Stomach smooth muscle (tissue), 2 donors: ENCODE measurements around the gene ZNF428.
"Not testable (repeated sequence)": the region's sequence is repeated elsewhere in the genome, so short reads cannot be mapped to it uniquely, and the experiment has no call there.

Experiments
- H3K27ac ChIP-seq: one replicate; pipeline ENCODE4 v1.7.0; 2013; ENCODE audit warnings: mild to moderate bottlenecking, low read length, inconsistent platforms
- H3K27me3 ChIP-seq, 2 donors: one replicate each; pipeline ENCODE4 v1.7.0; 2013; ENCODE audit warnings: low read length in 2 of 2; ENCODE audit not compliant: insufficient read depth in 2 of 2, control insufficient read depth in 1 of 2
- H3K36me3 ChIP-seq, 2 donors: one replicate each; pipeline ENCODE4 v1.7.0; 2013; ENCODE audit warnings: low read length in 2 of 2; ENCODE audit not compliant: control insufficient read depth in 2 of 2, insufficient read depth in 2 of 2
- H3K4me1 ChIP-seq: one replicate; pipeline ENCODE4 v1.7.0; 2013; ENCODE audit warnings: low read length; ENCODE audit not compliant: control insufficient read depth, insufficient read depth
- H3K4me3 ChIP-seq, 2 donors: one replicate each; pipeline ENCODE4 v1.7.0; 2013; ENCODE audit warnings: low read length in 2 of 2
- H3K9ac ChIP-seq, 2 donors: one replicate each; pipeline ENCODE4 v1.7.0; 2013; ENCODE audit warnings: low read length in 2 of 2, mild to moderate bottlenecking in 1 of 2
- H3K9me3 ChIP-seq, 2 donors: one replicate each; pipeline ENCODE4 v1.7.0; 2013; ENCODE audit warnings: low read length in 2 of 2; ENCODE audit not compliant: control insufficient read depth in 2 of 2
- donor health status: healthy.
- donor health status: Pancreatic carcinoma.

The ZNF428 gene

DNA sequence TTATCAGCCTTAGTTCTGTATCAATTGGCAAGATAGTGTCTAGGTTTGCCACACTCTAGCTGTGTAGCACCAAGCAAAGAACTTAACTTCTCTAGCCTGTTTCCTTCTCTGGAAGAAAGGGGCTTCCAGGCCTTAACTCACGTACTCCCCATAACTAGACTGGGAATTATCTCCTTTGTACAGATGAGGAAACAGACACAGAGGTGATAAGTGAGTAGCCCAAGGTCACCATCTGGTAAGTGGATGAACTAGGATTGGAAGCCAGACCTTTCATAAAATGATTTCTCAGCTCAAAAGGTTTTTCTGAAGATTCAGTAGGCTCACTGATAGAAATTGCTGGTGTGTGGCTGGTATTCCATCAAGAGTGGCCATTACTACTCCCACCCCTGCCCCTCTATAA is 3.1 kb downstream of the ZNF428 start:
- Histone ChIP-seq H3K4me3 (no peak overlapping the region), H3K27ac (no peak overlapping the region), H3K27me3 (no peaks in the 10 kb centered on the region), H3K9me3 (no peaks in the 10 kb centered on the region), H3K4me1 (peaks cover 17% of the 10 kb centered on the region), H3K36me3 (peaks cover 7 to 19% of the 10 kb centered on the region in 2 donors), H3K9ac (no peak overlapping the region)

DNA sequence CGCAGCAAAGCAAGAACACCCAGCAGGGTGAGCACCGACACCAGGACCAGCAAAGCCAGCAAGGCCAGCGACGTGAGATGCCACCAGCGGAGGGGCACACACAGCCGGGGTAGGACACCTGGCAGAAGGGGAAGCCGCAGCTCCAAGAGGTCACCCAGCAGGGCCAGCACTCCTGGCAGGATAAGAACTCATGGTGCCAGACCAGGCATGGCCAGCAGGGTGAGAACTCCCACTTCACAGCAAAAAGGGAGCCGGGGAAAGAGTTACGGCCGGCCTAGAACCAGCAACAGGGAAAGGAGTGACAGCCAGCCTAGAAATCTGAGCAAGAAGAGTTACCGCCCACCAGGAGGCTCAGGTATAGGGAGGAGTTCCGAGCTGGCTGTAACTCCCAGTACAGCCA is 7.1 kb downstream of the ZNF428 start:
- H3K4me3 ChIP-seq: no peak overlapping the region
- no peaks in the 10 kb centered on the region for H3K9me3 ChIP-seq
- no peaks in the 10 kb centered on the region for H3K4me1 ChIP-seq
- H3K9ac ChIP-seq: no peak overlapping the region
- no peak overlapping the region for H3K27ac ChIP-seq
- H3K36me3 ChIP-seq: peaks cover 13 to 21% of the 10 kb centered on the region in 2 donors
- no peaks in the 10 kb centered on the region for H3K27me3 ChIP-seq

DNA sequence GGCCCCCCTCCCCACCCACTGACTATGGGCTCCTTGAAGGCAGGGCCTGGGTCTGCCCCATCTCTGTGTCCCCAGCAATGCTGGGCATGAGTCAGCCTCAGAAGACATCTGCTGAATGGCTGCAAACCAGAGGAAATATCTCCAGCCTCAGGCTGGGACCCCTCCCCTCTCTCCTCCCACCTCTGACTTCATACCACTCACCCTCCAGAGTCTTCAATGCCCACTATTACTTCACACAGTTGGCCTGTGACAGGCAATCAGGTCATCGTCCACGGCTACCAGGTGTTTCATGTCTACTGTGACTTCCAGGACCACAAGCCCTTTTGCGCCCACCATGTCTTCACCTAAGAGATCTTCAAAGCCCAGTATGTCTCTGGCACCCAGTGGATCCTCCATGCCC is 7.6 kb downstream of the ZNF428 start, which contains the start of gene SRRM5:
Gene SRRM5, plus strand, starts transcription at position 301 of the 400 bp plus-strand sequence. Its CDS starts 34 bp downstream, at position 335.
- H3K36me3 ChIP-seq: peaks cover 19 to 23% of the 10 kb centered on the region in 2 donors

DNA sequence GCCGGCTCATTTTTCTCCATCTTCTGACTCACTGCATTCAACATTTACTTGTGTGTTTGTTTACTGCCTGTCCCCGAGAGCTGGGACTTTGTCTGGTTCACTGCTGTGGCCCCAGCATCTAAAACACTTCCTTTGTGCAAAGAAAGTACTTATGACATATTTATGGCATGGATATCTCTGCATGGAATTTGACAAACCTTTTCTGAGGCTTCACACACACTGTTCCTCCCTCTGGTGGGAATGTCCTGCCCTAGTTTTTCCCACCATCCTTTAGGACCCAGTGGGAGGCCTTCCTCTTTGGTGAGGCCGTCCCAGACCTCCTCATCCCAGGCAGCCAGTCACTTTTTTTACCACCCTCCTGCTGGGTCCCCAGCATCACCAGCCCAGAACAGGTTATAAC is 8.9 kb downstream of the ZNF428 start:
- Histone ChIP-seq H3K9me3 (no peaks in the 10 kb centered on the region), H3K27ac (no peak overlapping the region), H3K4me1 (no peaks in the 10 kb centered on the region), H3K9ac (no peak overlapping the region), H3K27me3 (no peaks in the 10 kb centered on the region), H3K36me3 (peaks cover 22 to 24% of the 10 kb centered on the region in 2 donors), H3K4me3 (no peak overlapping the region)

More for the DNA sequence above, 7.6 kb downstream of the ZNF428 start, which contains the start of gene SRRM5:
- Histone ChIP-seq H3K9me3 (no peaks in the 10 kb centered on the region), H3K4me3 (no peak within 1 kb of the TSS), H3K27ac (no peak within 1 kb of the TSS), H3K9ac (no peak within 1 kb of the TSS), H3K27me3 (no peaks in the 10 kb centered on the region), H3K4me1 (no peaks in the 10 kb centered on the region)

DNA sequence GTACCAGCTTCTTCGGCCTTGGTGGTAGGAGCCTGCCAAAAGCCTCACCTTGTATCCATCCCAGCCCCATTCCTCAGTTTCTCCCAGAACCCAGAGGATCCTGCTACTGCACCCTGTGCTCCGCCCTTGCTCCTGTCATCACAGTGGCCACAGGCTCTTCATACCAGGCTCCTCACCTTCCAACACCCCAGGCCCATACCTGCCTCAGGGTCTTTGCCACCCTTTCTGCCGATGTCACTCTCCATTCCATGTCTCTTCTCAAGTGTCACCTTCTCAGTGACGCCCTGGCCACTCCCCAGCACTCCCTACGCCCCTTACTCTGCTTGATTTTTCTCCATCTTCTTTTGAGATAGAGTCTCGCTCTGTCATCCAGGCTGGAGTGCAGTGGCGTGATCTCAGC is 9.6 kb downstream of the ZNF428 start:
- no peaks in the 10 kb centered on the region for H3K4me1 ChIP-seq
- no peak overlapping the region for H3K27ac ChIP-seq
- H3K9ac ChIP-seq: no peak overlapping the region
- no peaks in the 10 kb centered on the region for H3K9me3 ChIP-seq
- H3K36me3 ChIP-seq: peaks cover 22 to 24% of the 10 kb centered on the region in 2 donors
- no peak overlapping the region for H3K4me3 ChIP-seq
- H3K27me3 ChIP-seq: no peaks in the 10 kb centered on the region

DNA sequence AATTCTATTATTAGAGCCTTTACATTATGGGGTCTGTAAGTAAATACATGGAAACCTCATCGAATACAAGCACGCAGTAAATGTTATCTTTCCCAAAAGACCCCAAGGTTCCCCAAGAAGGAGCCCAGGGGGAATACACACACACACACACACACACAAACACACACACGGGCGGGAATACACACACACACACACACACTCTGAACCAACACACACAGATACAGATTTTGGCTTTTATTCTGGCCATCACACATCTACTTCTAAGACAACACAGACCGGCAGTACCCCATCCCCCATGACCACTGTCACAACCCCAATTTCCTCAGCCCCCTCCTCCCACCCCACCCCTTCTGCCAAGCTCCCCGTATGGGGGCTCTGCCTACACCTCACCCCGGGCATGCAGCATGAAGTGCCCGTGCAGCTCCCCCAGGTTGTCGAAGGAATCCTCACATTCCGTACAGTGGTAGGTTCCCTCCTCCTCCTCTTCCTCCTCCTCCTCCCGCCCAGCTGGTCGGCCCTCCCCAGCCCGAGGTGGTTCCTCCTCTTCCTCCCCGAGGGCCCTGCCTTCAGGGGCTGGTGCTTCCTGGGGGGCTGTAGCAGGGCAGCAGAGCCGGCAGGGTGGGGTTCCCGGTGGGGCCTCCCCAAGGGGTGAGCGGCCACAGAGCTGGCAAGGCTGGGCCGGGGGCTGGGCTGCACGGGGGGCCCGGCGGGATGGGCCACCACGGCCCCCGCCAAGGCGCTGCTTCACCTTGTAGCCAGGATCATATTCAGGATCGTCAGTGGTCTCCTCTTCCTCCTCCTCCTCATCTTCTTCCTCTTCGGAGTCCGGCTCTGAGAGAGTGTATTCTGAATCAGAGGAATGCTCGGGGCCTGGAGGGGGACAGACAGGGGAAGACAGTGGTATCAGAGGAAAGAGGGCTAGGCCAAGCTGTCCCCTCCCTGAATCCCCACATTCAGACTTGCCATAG is 11.9 kb downstream of the ZNF428 start:
- Histone ChIP-seq H3K27me3 (no peaks in the 10 kb centered on the region), H3K27ac (no peak overlapping the region), H3K36me3 (peaks cover 15 to 19% of the 10 kb centered on the region in 2 donors), H3K4me3 (no peak overlapping the region), H3K9me3 (no peaks in the 10 kb centered on the region), H3K9ac (no peak overlapping the region), H3K4me1 (no peaks in the 10 kb centered on the region)

DNA sequence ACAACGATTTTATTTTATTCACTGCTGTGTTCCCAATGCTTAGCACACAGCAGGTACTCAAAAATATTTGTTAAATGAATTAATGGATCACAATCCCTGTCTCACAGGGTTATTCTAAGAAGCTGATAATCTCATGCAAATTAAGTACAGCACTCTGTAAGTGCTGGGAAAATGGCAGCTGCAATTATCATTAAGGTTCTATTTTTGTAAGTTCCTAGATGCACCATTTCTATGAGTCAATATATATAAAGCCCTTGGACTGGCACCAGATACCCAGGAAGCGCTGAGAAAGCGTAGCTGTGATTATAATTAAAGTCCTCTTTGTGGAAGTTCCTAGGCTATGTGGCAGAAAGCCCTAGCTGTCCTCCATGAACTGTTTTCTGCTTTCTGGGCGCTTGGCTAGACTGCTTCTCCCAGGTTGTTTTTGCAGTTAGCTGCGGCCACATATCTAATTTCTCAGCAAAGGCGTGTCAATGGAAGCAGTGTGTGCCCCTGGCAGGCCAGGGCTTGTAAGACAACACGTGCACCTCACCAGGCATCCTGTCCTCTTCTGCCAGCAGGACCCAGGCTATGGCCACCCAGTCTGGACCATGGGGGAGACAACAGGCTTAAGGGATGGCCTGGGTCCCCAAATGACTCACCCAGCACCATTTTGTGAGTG is 12.7 kb downstream of the ZNF428 start:
- Histone ChIP-seq H3K9ac (no peak overlapping the region), H3K27me3 (no peaks in the 10 kb centered on the region), H3K4me3 (no peak overlapping the region), H3K4me1 (no peaks in the 10 kb centered on the region), H3K36me3 (peaks cover 12 to 15% of the 10 kb centered on the region in 2 donors), H3K9me3 (no peaks in the 10 kb centered on the region), H3K27ac (no peak overlapping the region)

DNA sequence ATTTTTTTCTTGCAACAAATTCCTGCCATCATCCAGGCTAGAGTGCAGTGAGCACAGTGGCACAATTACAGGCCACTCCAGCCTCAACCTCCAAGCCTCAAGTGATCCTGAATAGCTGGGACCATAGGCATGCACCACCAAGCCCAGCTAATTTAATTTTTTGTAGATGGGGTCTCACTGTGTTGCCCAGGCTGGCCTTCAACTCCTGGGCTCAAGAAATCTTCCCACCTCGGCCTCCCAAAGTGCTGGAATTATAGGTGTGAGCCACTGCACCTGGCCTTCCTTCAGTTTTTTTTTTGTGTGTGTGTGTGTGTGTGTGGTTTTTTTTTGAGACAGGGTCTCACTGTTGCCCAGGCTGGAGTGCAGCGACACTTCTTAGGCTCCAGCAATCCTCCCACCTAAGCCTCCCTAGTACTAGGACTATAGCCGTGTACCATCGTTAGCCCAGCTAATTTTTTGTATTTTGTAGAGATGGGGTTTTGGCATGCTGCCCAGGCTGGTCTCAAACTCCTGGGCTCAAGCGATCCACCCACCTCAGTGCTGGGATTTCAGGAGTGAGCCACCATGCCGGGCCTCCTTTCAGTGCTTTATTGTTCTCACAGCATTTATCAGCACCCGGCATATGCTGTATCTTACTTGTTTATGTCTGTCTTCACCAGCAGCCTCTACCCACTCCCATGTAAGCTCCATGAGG is 13.4 kb downstream of the ZNF428 start:
- H3K36me3 ChIP-seq: peaks cover 17 to 20% of the 10 kb centered on the region in 2 donors
- H3K4me3 ChIP-seq: no peak overlapping the region
- H3K4me1 ChIP-seq: no peaks in the 10 kb centered on the region
- H3K27ac ChIP-seq: no peak overlapping the region
- no peaks in the 10 kb centered on the region for H3K9me3 ChIP-seq
- no peaks in the 10 kb centered on the region for H3K27me3 ChIP-seq
- no peak overlapping the region for H3K9ac ChIP-seq

DNA sequence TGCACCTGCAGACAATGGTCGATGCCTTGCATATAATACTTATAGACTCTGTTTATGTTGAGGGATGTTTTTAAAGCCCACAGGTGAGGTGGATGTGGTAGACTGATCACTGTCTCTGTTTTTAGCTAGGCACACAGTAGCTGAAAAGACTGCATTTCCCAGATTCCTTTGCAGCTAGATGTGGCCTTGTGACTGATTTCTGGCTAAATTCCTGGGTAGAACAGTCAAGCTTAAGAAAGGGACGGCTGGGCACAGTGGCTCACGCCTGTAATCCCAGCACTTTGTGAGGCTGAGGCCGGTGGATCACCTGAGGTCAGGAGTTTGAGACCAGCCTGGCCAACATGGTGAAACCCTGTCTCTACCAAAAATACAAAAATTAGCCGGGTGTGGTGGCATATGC is 19.1 kb downstream of the ZNF428 start:
- Histone ChIP-seq H3K4me1 (peaks cover 23% of the 10 kb centered on the region), H3K36me3 (peaks cover 13 to 30% of the 10 kb centered on the region in 2 donors)
- not testable (repeated sequence) for H3K9ac ChIP-seq, H3K9me3 ChIP-seq, H3K27ac ChIP-seq, H3K27me3 ChIP-seq, H3K4me3 ChIP-seq

- no peak overlapping the region for H3K27ac ChIP-seq
Measured at GRCh38 chr19:43599635-43600295, 19.7 kb downstream of the ZNF428 start.

More at GRCh38 chr19:43599635-43600295, 19.7 kb downstream of the ZNF428 start:
- no peaks in the 10 kb centered on the region for H3K9me3 ChIP-seq
- peaks cover 28% of the 10 kb centered on the region for H3K4me1 ChIP-seq
- no peak overlapping the region for H3K4me3 ChIP-seq
- no peak overlapping the region for H3K9ac ChIP-seq
- peaks cover 13 to 30% of the 10 kb centered on the region in 2 donors for H3K36me3 ChIP-seq
- no peaks in the 10 kb centered on the region for H3K27me3 ChIP-seq
